Activated naive CD8-positive, alpha-beta T cell (primary cell): ENCODE results near the gene CSTF1.

Experiments
- H3K27ac Mint-ChIP-seq: one replicate; pipeline ENCODE4 v1.8.0; 2021; ENCODE audit warnings: mixed read lengths
- H3K27me3 Mint-ChIP-seq: one replicate; pipeline ENCODE4 v1.8.0; 2021; ENCODE audit warnings: mixed read lengths
- H3K36me3 Mint-ChIP-seq: one replicate; pipeline ENCODE4 v1.8.0; 2021; ENCODE audit warnings: mixed read lengths
- H3K4me1 Mint-ChIP-seq: one replicate; pipeline ENCODE4 v1.8.0; 2021; ENCODE audit warnings: low read depth, mixed read lengths
- H3K4me3 Mint-ChIP-seq: one replicate; pipeline ENCODE4 v1.8.0; 2021; ENCODE audit warnings: mild to moderate bottlenecking, mixed read lengths
- H3K9me3 Mint-ChIP-seq: one replicate; pipeline ENCODE4 v1.8.0; 2021; ENCODE audit warnings: low read depth, mixed read lengths

The CSTF1 gene

GRCh38 chr20:56423886-56424285 lies 31.4 kb downstream of the CSTF1 start:
- Mint-ChIP-seq H3K9me3 (no peaks in the 10 kb centered on the region), H3K36me3 (peaks cover 5% of the 10 kb centered on the region), H3K4me1 (peaks cover 74% of the 10 kb centered on the region), H3K27ac (no peak overlapping the region), H3K27me3 (no peaks in the 10 kb centered on the region), H3K4me3 (no peak overlapping the region)

- Mint-ChIP-seq H3K27me3 (no peaks in the 10 kb centered on the region), H3K4me3 (no peak overlapping the region), H3K4me1 (peaks cover 77% of the 10 kb centered on the region), H3K36me3 (peaks cover 4% of the 10 kb centered on the region), H3K9me3 (no peaks in the 10 kb centered on the region), H3K27ac (peak overlapping the region; percentile 10)
Measured at GRCh38 chr20:56424931-56425330, 32.5 kb downstream of the CSTF1 start.

- no peaks in the 10 kb centered on the region for H3K9me3 Mint-ChIP-seq
- peaks cover 77% of the 10 kb centered on the region for H3K4me1 Mint-ChIP-seq
- H3K4me3 Mint-ChIP-seq, result no peak overlapping the region
- peaks cover 4% of the 10 kb centered on the region for H3K36me3 Mint-ChIP-seq
- no peaks in the 10 kb centered on the region for H3K27me3 Mint-ChIP-seq
- H3K27ac Mint-ChIP-seq, result peak overlapping the region; percentile 64
Measured at GRCh38 chr20:56426026-56426425, 33.6 kb downstream of the CSTF1 start.

- no peak overlapping the region for H3K27ac Mint-ChIP-seq
- peaks cover 7% of the 10 kb centered on the region for H3K36me3 Mint-ChIP-seq
- no peaks in the 10 kb centered on the region for H3K27me3 Mint-ChIP-seq
- no peaks in the 10 kb centered on the region for H3K9me3 Mint-ChIP-seq
- H3K4me3 Mint-ChIP-seq, result no peak overlapping the region
- H3K4me1 Mint-ChIP-seq, result peaks cover 73% of the 10 kb centered on the region
Measured at GRCh38 chr20:56426926-56427325, 34.5 kb downstream of the CSTF1 start.

GRCh38 chr20:56427797-56428196 lies 35.4 kb downstream of the CSTF1 start:
- peaks cover 7% of the 10 kb centered on the region for H3K36me3 Mint-ChIP-seq
- H3K4me1 Mint-ChIP-seq, result peaks cover 68% of the 10 kb centered on the region

GRCh38 chr20:56428410-56428809 lies 36.0 kb downstream of the CSTF1 start:
- H3K27me3 Mint-ChIP-seq, result no peaks in the 10 kb centered on the region
- peaks cover 69% of the 10 kb centered on the region for H3K4me1 Mint-ChIP-seq
- H3K9me3 Mint-ChIP-seq, result no peaks in the 10 kb centered on the region
- peaks cover 9% of the 10 kb centered on the region for H3K36me3 Mint-ChIP-seq
- H3K27ac Mint-ChIP-seq, result peak overlapping the region; percentile 67
- peak overlapping the region; percentile 27 for H3K4me3 Mint-ChIP-seq

More at GRCh38 chr20:56427797-56428196, 35.4 kb downstream of the CSTF1 start:
- Mint-ChIP-seq H3K27ac (peak overlapping the region; percentile 67), H3K9me3 (no peaks in the 10 kb centered on the region), H3K27me3 (no peaks in the 10 kb centered on the region), H3K4me3 (no peak overlapping the region)

GRCh38 chr20:56428881-56429280 lies 36.4 kb downstream of the CSTF1 start:
- peak overlapping the region; percentile 98 for H3K27ac Mint-ChIP-seq
- peaks cover 73% of the 10 kb centered on the region for H3K4me1 Mint-ChIP-seq
- H3K4me3 Mint-ChIP-seq, result peak overlapping the region; percentile 83

GRCh38 chr20:56429502-56429901 lies 37.1 kb downstream of the CSTF1 start:
- no peaks in the 10 kb centered on the region for H3K27me3 Mint-ChIP-seq
- H3K9me3 Mint-ChIP-seq, result no peaks in the 10 kb centered on the region
- H3K36me3 Mint-ChIP-seq, result peaks cover 12% of the 10 kb centered on the region
- H3K4me1 Mint-ChIP-seq, result peaks cover 75% of the 10 kb centered on the region
- peak overlapping the region; percentile 83 for H3K4me3 Mint-ChIP-seq
- H3K27ac Mint-ChIP-seq, result peak overlapping the region; percentile 98

More at GRCh38 chr20:56428881-56429280, 36.4 kb downstream of the CSTF1 start:
- no peaks in the 10 kb centered on the region for H3K27me3 Mint-ChIP-seq
- peaks cover 9% of the 10 kb centered on the region for H3K36me3 Mint-ChIP-seq
- H3K9me3 Mint-ChIP-seq, result no peaks in the 10 kb centered on the region

- no peaks in the 10 kb centered on the region for H3K9me3 Mint-ChIP-seq
- peaks cover 12% of the 10 kb centered on the region for H3K36me3 Mint-ChIP-seq
- H3K4me1 Mint-ChIP-seq, result peaks cover 72% of the 10 kb centered on the region
- H3K27ac Mint-ChIP-seq, result peak overlapping the region; percentile 98
- H3K4me3 Mint-ChIP-seq, result peak overlapping the region; percentile 83
- no peaks in the 10 kb centered on the region for H3K27me3 Mint-ChIP-seq
Measured at GRCh38 chr20:56429941-56430340, 37.5 kb downstream of the CSTF1 start.

- peaks cover 72% of the 10 kb centered on the region for H3K4me1 Mint-ChIP-seq
- H3K27ac Mint-ChIP-seq, result peak overlapping the region; percentile 98
- H3K36me3 Mint-ChIP-seq, result peaks cover 12% of the 10 kb centered on the region
- no peaks in the 10 kb centered on the region for H3K27me3 Mint-ChIP-seq
- peak overlapping the region; percentile 83 for H3K4me3 Mint-ChIP-seq
- H3K9me3 Mint-ChIP-seq, result no peaks in the 10 kb centered on the region
Measured at GRCh38 chr20:56430461-56430860, 38.0 kb downstream of the CSTF1 start.

GRCh38 chr20:56430957-56431356 lies 38.5 kb downstream of the CSTF1 start:
- Mint-ChIP-seq H3K27ac (peak overlapping the region; percentile 98), H3K27me3 (no peaks in the 10 kb centered on the region), H3K4me3 (peak overlapping the region; percentile 20), H3K4me1 (peaks cover 70% of the 10 kb centered on the region), H3K9me3 (no peaks in the 10 kb centered on the region), H3K36me3 (peaks cover 12% of the 10 kb centered on the region)

- Mint-ChIP-seq H3K4me1 (peaks cover 69% of the 10 kb centered on the region), H3K36me3 (peaks cover 12% of the 10 kb centered on the region), H3K27ac (peak overlapping the region; percentile 55), H3K27me3 (no peaks in the 10 kb centered on the region), H3K4me3 (no peak overlapping the region), H3K9me3 (no peaks in the 10 kb centered on the region)
Measured at GRCh38 chr20:56431471-56431870, 39.0 kb downstream of the CSTF1 start.

GRCh38 chr20:56433221-56433879 lies 40.9 kb downstream of the CSTF1 start:
- H3K4me3 Mint-ChIP-seq, result peak overlapping the region; percentile 2
- H3K27me3 Mint-ChIP-seq, result no peaks in the 10 kb centered on the region
- peaks cover 64% of the 10 kb centered on the region for H3K4me1 Mint-ChIP-seq
- H3K27ac Mint-ChIP-seq, result peak overlapping the region; percentile 12
- H3K36me3 Mint-ChIP-seq, result peaks cover 13% of the 10 kb centered on the region
- H3K9me3 Mint-ChIP-seq, result no peaks in the 10 kb centered on the region

- peaks cover 14% of the 10 kb centered on the region for H3K36me3 Mint-ChIP-seq
- H3K4me3 Mint-ChIP-seq, result peak overlapping the region; percentile 13
- H3K27me3 Mint-ChIP-seq, result no peaks in the 10 kb centered on the region
- peak overlapping the region; percentile 12 for H3K27ac Mint-ChIP-seq
- no peaks in the 10 kb centered on the region for H3K9me3 Mint-ChIP-seq
- H3K4me1 Mint-ChIP-seq, result peaks cover 64% of the 10 kb centered on the region
Measured at GRCh38 chr20:56433880-56434255, 41.4 kb downstream of the CSTF1 start.

GRCh38 chr20:56437196-56437960 lies 44.9 kb downstream of the CSTF1 start:
- H3K36me3 Mint-ChIP-seq, result peaks cover 16% of the 10 kb centered on the region
- peak overlapping the region; percentile 41 for H3K27ac Mint-ChIP-seq
- H3K4me3 Mint-ChIP-seq, result no peak overlapping the region
- no peaks in the 10 kb centered on the region for H3K9me3 Mint-ChIP-seq
- peaks cover 64% of the 10 kb centered on the region for H3K4me1 Mint-ChIP-seq
- H3K27me3 Mint-ChIP-seq, result no peaks in the 10 kb centered on the region
